ENCODE measurements around the gene FADS3.

- TF ChIP-seq ZNF274 (IDR thresholded peaks at IDR 0.05; ENCODE audit: low read depth, low read length) (no peak), YY1 (IDR thresholded peaks at IDR 0.05; ENCODE audit: insufficient read depth, insufficient read length) (no peak)
These were observed 5.4 kb downstream of the FADS3 start for GRCh38 chr11:61885784-61886580.

Data from NT2/D1 (cell line).